Ovary (tissue), 9 donors: ENCODE measurements around the gene SLC17A9. TPM values are rescaled to one million over a fixed set of nuclear protein-coding genes. Genes with fewer than 3 reads are reported as not detected.

Experiments
- DNase-seq, 5 donors: peaks; one replicate each; pipeline ENCODE4 v3.0.0-alpha.2; 2019 to 2020
- H3K27ac ChIP-seq, 2 donors: fragments of 200-600 bp; one replicate each; pipeline versions ENCODE4 v1.5.1 to v1.8.0; 2019 to 2022
- H3K27me3 ChIP-seq: fragments of 200-600 bp; one replicate; pipeline ENCODE4 v1.8.0; 2022
- H3K36me3 ChIP-seq: fragments of 200-600 bp; sonication (generic); one replicate; pipeline ENCODE4 v1.5.1; 2019
- H3K4me1 ChIP-seq: one replicate; pipeline ENCODE4 v1.8.1; 2013; ENCODE audit warnings: mild to moderate bottlenecking, moderate library complexity; ENCODE audit not compliant: insufficient read depth
- H3K4me3 ChIP-seq: fragments of 200-600 bp; sonication (generic); one replicate; pipeline ENCODE4 v1.5.1; 2017
- H3K9me3 ChIP-seq, 2 donors: fragments of 200-600 bp in 1 of 2; sonication (generic) in 1 of 2; one replicate each; pipeline versions ENCODE4 v1.5.1 to v1.8.1; 2013 to 2019; ENCODE audit warnings: mild to moderate bottlenecking in 1 of 2, moderate library complexity in 1 of 2
- EP300 ChIP-seq: sonication (generic); formaldehyde crosslinking; IDR thresholded peaks from one replicate; pipeline ENCODE4 v1.6.1; 2017; ENCODE audit warnings: antibody characterized with exemption
- POLR2A ChIP-seq: fragments of 450-650 bp; IDR thresholded peaks from one replicate; pipeline ENCODE4 v1.6.1; 2017; ENCODE audit warnings: antibody characterized with exemption, mild to moderate bottlenecking, moderate library complexity
- WGBS, 3 donors: extraction: QIAGEN DNeasy Blood & Tissue Kit in 1 of 3; methylation state at CpG; one replicate each; pipeline versions ENCODE4 v1.1.5 to v1.1.7; 2013 to 2017; 5-methylcytosine and 5-hydroxymethylcytosine counted together
- intact Hi-C, 4 donors: fragments of 100-400 bp; cut with DNase I; formaldehyde crosslinking; loops; one replicate each; pipeline versions ENCODE4 v1.11.0 to v1.15.1; 2022 to 2023
- polyA plus RNA-seq, 2 donors: library from polyadenylated mRNA; stranded (reverse); fragments of 200-250 nt in 1 of 2; fragments of 350-450 nt in 1 of 2; fragmentation: Illumina TruSeq in 1 of 2; extraction: RNeasy Lipid Tissue Mini Kit (QIAGEN cat#74804) in 1 of 2; gene quantifications; one replicate each; pipeline ENCODE4 v1.2.3, GENCODE V29; 2013 to 2014
- total RNA-seq, 7 donors: library from RNA; depleted of rRNA in 2 of 7; stranded (reverse); fragments of >200 nt in 2 of 7; fragmentation: NEBNext Ultra II Directional in 3 of 7; extraction: Animal tissue kit (Norgen Biotek cat#: 25700) in 3 of 7; gene quantifications; one replicate each; pipeline versions ENCODE4 v1.1.0 to v1.2.4, GENCODE V29; 2016 to 2023
- TF ChIP-seq, protein P1 (sequence below), 3 donors: fragments of 450-650 bp in 2 of 3; fragments of 200-600 bp in 1 of 3; IDR thresholded peaks; one replicate each; pipeline versions ENCODE4 v1.5.1 to v1.8.0; 2016 to 2022; ENCODE audit warnings: antibody characterized with exemption in 3 of 3, mild to moderate bottlenecking in 1 of 3
- donor health status: DM: no; HTN: no; CAD: no; lungs with moderate emphysema.
- donor health status: DM: no; HTN: no; CAD: no.
- donor health status: Bipolar disorder and iron deficiency.
- donor health status: DM: yes; HTN: yes; CAD: no.
- donor health status: DM: no; HTN: no; CAD: no.
- donor health status: DM: yes; HTN: yes; CAD: no.

SLC17A9 gene
- total and polyA plus RNA-seq, 9 donors = 0.68 to 7.7 (median 4.7) TPM

DNA sequence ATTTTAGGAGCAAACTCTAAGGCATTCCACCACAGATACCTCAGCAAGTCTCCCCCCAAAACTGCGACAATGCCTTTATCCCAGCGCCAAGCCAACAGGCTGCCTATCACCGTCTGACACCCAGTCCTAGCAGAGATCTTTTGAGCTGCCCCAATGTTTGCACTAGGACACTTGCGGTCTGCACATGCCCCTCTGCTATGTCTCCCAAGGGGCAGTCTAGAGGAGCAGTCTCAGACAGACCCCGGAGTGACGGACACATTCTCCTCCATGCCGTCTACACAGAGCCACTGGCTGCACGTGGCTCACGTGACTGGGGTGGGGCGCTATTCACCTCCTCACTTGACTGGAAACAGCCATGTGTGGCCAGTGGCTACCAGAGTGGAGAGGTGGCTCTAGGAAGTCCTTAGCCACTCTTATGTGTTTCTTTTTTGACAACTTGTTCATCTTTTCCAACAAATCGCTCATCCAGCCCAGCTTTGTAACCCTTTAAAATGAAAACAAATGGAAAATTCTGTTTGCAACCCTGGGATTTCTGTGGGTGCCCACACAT lies 42.2 kb upstream of the SLC17A9 start:
- H3K27ac ChIP-seq = no peak overlapping the region
- H3K27me3 ChIP-seq = no peaks in the 10 kb centered on the region
- intact Hi-C loops = no loop called here
- no peak overlapping the region for H3K4me3 ChIP-seq
- peaks cover 8% of the 10 kb centered on the region for H3K4me1 ChIP-seq
- DNase-seq = no peak
- H3K36me3 ChIP-seq = peaks cover 4% of the 10 kb centered on the region
- TF ChIP-seq, protein P1, sequence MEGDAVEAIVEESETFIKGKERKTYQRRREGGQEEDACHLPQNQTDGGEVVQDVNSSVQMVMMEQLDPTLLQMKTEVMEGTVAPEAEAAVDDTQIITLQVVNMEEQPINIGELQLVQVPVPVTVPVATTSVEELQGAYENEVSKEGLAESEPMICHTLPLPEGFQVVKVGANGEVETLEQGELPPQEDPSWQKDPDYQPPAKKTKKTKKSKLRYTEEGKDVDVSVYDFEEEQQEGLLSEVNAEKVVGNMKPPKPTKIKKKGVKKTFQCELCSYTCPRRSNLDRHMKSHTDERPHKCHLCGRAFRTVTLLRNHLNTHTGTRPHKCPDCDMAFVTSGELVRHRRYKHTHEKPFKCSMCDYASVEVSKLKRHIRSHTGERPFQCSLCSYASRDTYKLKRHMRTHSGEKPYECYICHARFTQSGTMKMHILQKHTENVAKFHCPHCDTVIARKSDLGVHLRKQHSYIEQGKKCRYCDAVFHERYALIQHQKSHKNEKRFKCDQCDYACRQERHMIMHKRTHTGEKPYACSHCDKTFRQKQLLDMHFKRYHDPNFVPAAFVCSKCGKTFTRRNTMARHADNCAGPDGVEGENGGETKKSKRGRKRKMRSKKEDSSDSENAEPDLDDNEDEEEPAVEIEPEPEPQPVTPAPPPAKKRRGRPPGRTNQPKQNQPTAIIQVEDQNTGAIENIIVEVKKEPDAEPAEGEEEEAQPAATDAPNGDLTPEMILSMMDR (IDR thresholded peaks at IDR 0.05) = no peak
- no peak for TF ChIP-seq EP300
- no peak for TF ChIP-seq POLR2A
- WGBS, 3 donors = 89 to 92% (median 89%) methylated on average over 11 of the region's 11 CpGs
- no peaks in the 10 kb centered on the region for H3K9me3 ChIP-seq

DNA sequence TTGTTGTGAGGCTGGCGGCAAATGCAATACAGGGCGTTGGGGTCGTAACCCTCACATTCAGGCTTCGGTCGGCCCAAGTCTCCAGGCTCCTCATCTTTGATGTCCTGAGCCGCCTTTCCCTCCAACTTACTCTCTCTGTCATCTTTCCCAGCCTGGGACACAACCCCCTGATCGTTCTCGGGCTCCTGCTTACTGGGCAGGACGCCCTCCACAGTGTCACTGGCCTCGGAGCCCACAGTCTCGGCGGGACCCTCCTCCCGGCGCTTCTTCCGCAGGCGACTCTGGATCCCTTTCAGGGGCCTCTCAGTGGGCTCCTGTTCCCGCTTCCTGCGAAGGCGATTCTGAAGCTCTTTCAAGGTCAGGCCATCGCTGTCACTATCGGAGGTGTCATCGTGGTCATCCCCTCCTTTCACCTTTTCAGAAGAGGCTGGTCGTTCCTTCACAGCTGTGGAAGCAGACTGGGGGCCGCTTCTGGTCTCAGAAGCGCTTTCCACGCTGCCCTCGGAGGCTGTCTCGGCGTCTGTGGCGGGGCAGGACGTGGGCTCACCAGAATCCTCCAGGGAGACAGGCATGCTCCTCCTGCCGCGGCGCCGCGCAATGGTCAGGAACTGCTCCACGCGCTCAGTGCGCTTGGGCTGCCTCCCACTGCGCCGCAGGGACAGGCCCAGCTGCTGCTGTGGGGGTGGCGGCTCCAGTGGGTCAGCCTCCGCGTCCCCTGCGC lies 41.6 kb upstream of the SLC17A9 start:
- 86 to 93% (median 90%) methylated on average over 45 of the region's 45 CpGs for WGBS, 3 donors
- Histone ChIP-seq H3K9me3 (no peaks in the 10 kb centered on the region), H3K36me3 (peaks cover 4% of the 10 kb centered on the region), H3K4me1 (peaks cover 8% of the 10 kb centered on the region), H3K27ac (no peak overlapping the region), H3K27me3 (no peaks in the 10 kb centered on the region), H3K4me3 (no peak overlapping the region)
- TF ChIP-seq, protein P1 (IDR thresholded peaks at IDR 0.05) = no peak
- no peak for TF ChIP-seq POLR2A
- TF ChIP-seq EP300 = no peak
- intact Hi-C loops = no loop called here
- DNase-seq = no peak

DNA sequence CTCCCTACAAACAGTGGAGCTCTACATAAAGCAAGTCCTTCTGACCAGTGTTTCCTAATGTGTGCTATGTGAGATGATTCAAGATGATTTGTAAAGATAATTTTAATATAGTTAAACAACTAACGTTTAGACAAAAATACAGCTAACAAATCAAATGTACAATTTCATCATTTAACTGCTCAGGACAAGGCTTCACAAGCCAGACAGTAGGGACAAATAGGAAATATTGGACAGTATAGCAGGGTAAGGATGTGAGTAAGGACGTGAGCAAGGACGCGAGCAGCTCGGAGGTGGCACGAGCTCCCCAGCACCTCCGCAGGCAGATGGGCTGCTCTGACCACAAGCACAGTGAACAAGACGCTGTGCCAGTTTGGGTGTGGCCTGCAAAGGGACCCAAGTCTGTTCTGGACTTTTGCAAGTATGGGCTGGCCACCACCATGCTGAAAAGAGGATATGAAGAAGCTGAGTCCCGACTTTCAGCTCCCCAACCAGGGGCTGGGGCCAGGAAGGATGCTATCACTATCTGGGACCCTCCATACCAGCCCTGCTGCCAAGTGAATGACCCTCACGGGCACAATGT lies 40.7 kb upstream of the SLC17A9 start:
- no peak overlapping the region for H3K4me3 ChIP-seq
- H3K36me3 ChIP-seq = peaks cover 2% of the 10 kb centered on the region
- intact Hi-C loops = no loop called here
- H3K9me3 ChIP-seq = no peaks in the 10 kb centered on the region
- no peaks in the 10 kb centered on the region for H3K27me3 ChIP-seq
- no peak for TF ChIP-seq EP300
- no peak for TF ChIP-seq POLR2A
- TF ChIP-seq, protein P1 (IDR thresholded peaks at IDR 0.05) = no peak
- WGBS, 3 donors = 79 to 83% (median 82%) methylated on average over 10 of the region's 10 CpGs
- no peak overlapping the region for H3K27ac ChIP-seq
- peak in 1 of 5 donors; percentile 6 for DNase-seq
- H3K4me1 ChIP-seq = peaks cover 8% of the 10 kb centered on the region

DNA sequence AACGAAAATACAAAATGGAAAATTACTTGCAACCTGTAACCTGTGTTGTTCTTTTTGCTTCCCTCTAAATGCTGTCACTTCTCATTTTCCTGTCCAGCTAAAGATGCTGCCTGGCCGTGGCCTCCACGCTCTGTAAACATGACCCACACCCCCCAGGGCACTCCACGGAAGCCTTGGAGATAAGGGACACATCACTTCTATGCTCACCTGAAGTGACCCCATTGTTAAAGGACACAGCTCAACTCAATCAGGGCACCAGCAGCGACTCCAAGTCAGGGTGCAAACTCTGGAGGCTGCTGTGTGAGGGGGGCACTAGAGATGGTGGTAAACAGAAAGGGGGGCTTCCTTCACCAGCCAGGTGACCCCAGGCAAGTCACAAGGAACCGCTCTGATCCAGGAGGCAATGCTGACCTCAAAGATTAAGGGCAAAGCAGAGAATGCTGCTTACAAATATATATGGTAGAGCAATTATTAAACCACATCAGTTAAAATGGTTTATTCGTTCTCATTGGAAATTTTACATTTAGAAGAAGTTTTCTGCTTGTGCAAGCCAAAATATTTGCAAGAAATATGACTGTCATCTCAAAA lies 39.4 kb upstream of the SLC17A9 start:
- WGBS, 3 donors = 73 to 83% (median 76%) methylated on average over 7 of the region's 7 CpGs
- H3K36me3 ChIP-seq = no peaks in the 10 kb centered on the region

More for the DNA sequence above, 39.4 kb upstream of the SLC17A9 start:
- peaks cover 14% of the 10 kb centered on the region for H3K4me1 ChIP-seq
- TF ChIP-seq EP300 (no peak), POLR2A (no peak)
- TF ChIP-seq, protein P1 (IDR thresholded peaks at IDR 0.05) = no peak
- no peak overlapping the region for H3K27ac ChIP-seq
- no peaks in the 10 kb centered on the region for H3K27me3 ChIP-seq
- no peak overlapping the region for H3K4me3 ChIP-seq
- H3K9me3 ChIP-seq = no peaks in the 10 kb centered on the region
- DNase-seq = peak in 1 of 5 donors; percentile 3
- intact Hi-C loops = no loop called here
